HUDEP-2 (cell line): Measurements from ENCODE around the gene MCTS1.
A peak's percentile ranks its signal among the peaks of the same experiment; 100 is the strongest.
"Not testable (repeated sequence)": the region's sequence is repeated elsewhere in the genome, so short reads cannot be mapped to it uniquely, and the experiment has no call there.

Experiments
- DNase-seq, 76 experiments: peaks; one replicate each; lab custom pipeline; 2025; ENCODE audit not compliant: unreplicated experiment in 76 of 76; lab: John Stamatoyannopoulos, UW

MCTS1 gene

GRCh38 chrX:120603707-120604360, at the start of gene MCTS1:
Gene MCTS1 (plus strand): TSS chrX:120604101. CDS start chrX:120604237, 136 bp downstream.
- peak in 75 of 76 experiments; percentile 2 to 87 (median 71) for DNase-seq

- DNase-seq: no peak
Observed at GRCh38 chrX:120556251-120556650, 47.6 kb upstream of the MCTS1 start.

GRCh38 chrX:120559804-120560203, 44.1 kb upstream of the MCTS1 start:
- no peak for DNase-seq

- peak in 25 of 76 experiments; percentile 0 to 38 (median 6) for DNase-seq
Observed at GRCh38 chrX:120560405-120560841, 43.5 kb upstream of the MCTS1 start.

- peak in 75 of 76 experiments; percentile 14 to 88 (median 76) for DNase-seq
Observed at GRCh38 chrX:120560842-120561633, 42.9 kb upstream of the MCTS1 start, which contains the start of gene CUL4B. Gene CUL4B (minus strand): TSS chrX:120560962. CDS start chrX:120560638, 324 bp downstream.

GRCh38 chrX:120561634-120562568, 42.0 kb upstream of the MCTS1 start:
- peak in 2 of 76 experiments; percentile 10 to 22 for DNase-seq

- no peak for DNase-seq
Observed at GRCh38 chrX:120562569-120562926, 41.4 kb upstream of the MCTS1 start.

GRCh38 chrX:120564925-120565324, 39.0 kb upstream of the MCTS1 start:
- no peak for DNase-seq

- DNase-seq: no peak
Observed at GRCh38 chrX:120566817-120567216, 37.1 kb upstream of the MCTS1 start.

- DNase-seq: no peak
Observed at GRCh38 chrX:120568035-120568434, 35.9 kb upstream of the MCTS1 start.

GRCh38 chrX:120568609-120569008, 35.3 kb upstream of the MCTS1 start:
- no peak for DNase-seq

- DNase-seq: peak in 6 of 76 experiments; percentile 1 to 24 (median 11)
Observed at GRCh38 chrX:120570011-120570600, 33.8 kb upstream of the MCTS1 start.

- DNase-seq: not testable (repeated sequence)
Observed at GRCh38 chrX:120573806-120574205, 30.1 kb upstream of the MCTS1 start.

GRCh38 chrX:120575379-120576114, 28.4 kb upstream of the MCTS1 start:
- peak in 1 of 76 experiments; percentile 0 for DNase-seq

- no peak for DNase-seq
Observed at GRCh38 chrX:120585702-120586101, 18.2 kb upstream of the MCTS1 start.

- DNase-seq: peak in 21 of 76 experiments; percentile 0 to 21 (median 1)
Observed at GRCh38 chrX:120604361-120604782, 471 bp downstream of the MCTS1 start.

GRCh38 chrX:120612086-120612485, 8.2 kb downstream of the MCTS1 start:
- DNase-seq: no peak

GRCh38 chrX:120614816-120615215, 10.9 kb downstream of the MCTS1 start:
- no peak for DNase-seq

- DNase-seq: no peak
Observed at GRCh38 chrX:120617996-120618630, 14.2 kb downstream of the MCTS1 start.
